Panc1 (cell line): ENCODE results near the gene MRC2. TPM values are rescaled to one million over a fixed set of nuclear protein-coding genes. Genes with fewer than 3 reads are reported as not detected.
A peak's percentile ranks its signal among the peaks of the same experiment; 100 is the strongest.
"Not testable (repeated sequence)": the region's sequence is repeated elsewhere in the genome, so short reads cannot be mapped to it uniquely, and the experiment has no call there.

Source experiments
- ATAC-seq: fragments of 200-7000 bp; cut with Tn5 transposase; 2 replicates; pipeline ENCODE4 v1.9.1; 2020; ENCODE audit warnings: mild to moderate bottlenecking, moderate library complexity
- BruUV-seq: library from RNA; stranded (reverse); fragments of 400-500 nt; replicated peaks from 2 replicates; lab custom pipeline; 2021; lab: Mats Ljungman, UMichigan
- CTCF ChIA-PET: fragments of 300-600 bp; sonication (Branson Sonifier 250); formaldehyde crosslinking; loops from one replicate; lab custom pipeline; 2022; ENCODE audit warnings: antibody characterized with exemption; lab: Charles Lee
- POLR2A ChIA-PET: fragments of 300-600 bp; sonication (Branson Sonifier 250); formaldehyde crosslinking; loops from one replicate; lab custom pipeline; 2022; ENCODE audit warnings: antibody characterized with exemption; lab: Charles Lee
- DNase-seq: peaks from one replicate; pipeline ENCODE4 v3.0.0-alpha.2; 2010; ENCODE audit warnings: low read depth, low spot score
- H3K27ac ChIP-seq: 2 replicates; pipeline ENCODE4 v1.5.1; 2011; ENCODE audit warnings: mild to moderate bottlenecking, low read length, inconsistent platforms
- H3K27me3 ChIP-seq: fragments of 200-500 bp; sonication (Bioruptor generic); 2 replicates; pipeline ENCODE4 v1.6.0; 2014; ENCODE audit warnings: low read length, inconsistent platforms; ENCODE audit not compliant: control insufficient read depth, insufficient read depth
- H3K36me3 ChIP-seq: fragments of 200-500 bp; sonication (Bioruptor generic); 2 replicates; pipeline ENCODE4 v1.5.1; 2014; ENCODE audit warnings: inconsistent platforms, mild to moderate bottlenecking, low read length, moderate library complexity; ENCODE audit not compliant: control insufficient read depth, insufficient read depth
- H3K4me1 ChIP-seq: 2 replicates; pipeline ENCODE4 v1.5.1; 2011; ENCODE audit warnings: inconsistent platforms, mild to moderate bottlenecking, low read length, moderate library complexity; ENCODE audit not compliant: control insufficient read depth, insufficient read depth
- H3K4me3 ChIP-seq, 2 experiments: 2 replicates each; pipeline ENCODE4 v1.5.1; 2011 to 2012; ENCODE audit warnings: low read depth in 2 of 2, low read length in 2 of 2, mild to moderate bottlenecking in 2 of 2, inconsistent platforms in 1 of 2, moderate library complexity in 1 of 2
- H3K9me3 ChIP-seq: fragments of 200-500 bp; sonication (Bioruptor generic); 2 replicates; pipeline ENCODE4 v1.5.1; 2014; ENCODE audit warnings: low read depth, mild to moderate bottlenecking, inconsistent platforms, low read length, moderate library complexity; ENCODE audit not compliant: control insufficient read depth, insufficient read depth
- REST ChIP-seq, 2 experiments: IDR thresholded peaks; 2 replicates each; pipeline ENCODE4 v1.6.1; 2011 to 2012; ENCODE audit warnings: low read depth in 2 of 2, control low read depth in 1 of 2, low read length in 1 of 2, mild to moderate bottlenecking in 1 of 2, moderate library complexity in 1 of 2; ENCODE audit not compliant: insufficient read depth in 1 of 2
- SIN3A ChIP-seq: IDR thresholded peaks from 2 replicates; pipeline ENCODE4 v1.6.1; 2012; ENCODE audit warnings: low read depth, mild to moderate bottlenecking, low read length, moderate library complexity, borderline replicate concordance; ENCODE audit not compliant: insufficient read depth
- in situ Hi-C: cut with HindIII; loops from 2 replicates; pipeline ENCODE4 v1.10.0; 2016; ENCODE audit warnings: low sequenced_read_pairs, low pct_unique_long_range_greater_than_20kb
- intact Hi-C: fragments of 100-400 bp; cut with micrococcal nuclease; formaldehyde crosslinking; loops from one replicate; pipeline ENCODE4 v1.10.0; 2022; ENCODE audit not compliant: unreplicated experiment
- total RNA-seq: library from RNA; stranded (reverse); gene quantifications from one replicate; pipeline ENCODE4 v1.2.1, GENCODE V29; 2021; ENCODE audit not compliant: unreplicated experiment

The MRC2 gene
- total RNA-seq, 1 experiment from 2014 or later: 120 TPM

GRCh38 chr17:62591333-62591732 is 36.1 kb upstream of the MRC2 start:
- TF ChIP-seq SIN3A: no peak
- Histone ChIP-seq H3K4me3 (no peak overlapping the region), H3K27ac (no peak overlapping the region), H3K4me1 (no peaks in the 10 kb centered on the region), H3K27me3 (no peaks in the 10 kb centered on the region), H3K36me3 (no peaks in the 10 kb centered on the region), H3K9me3 (no peaks in the 10 kb centered on the region)
- in situ Hi-C loops: no loop called here
- POLR2A ChIA-PET: no interaction called here
- intact Hi-C loops: no loop called here
- DNase-seq (no peak), ATAC-seq (no peak)
- CTCF ChIA-PET: no interaction called here
- no TSS peak for BruUV-seq

GRCh38 chr17:62591822-62592221 is 35.6 kb upstream of the MRC2 start:
- DNase-seq, BruUV-seq, POLR2A ChIA-PET, H3K4me3 ChIP-seq, H3K27me3 ChIP-seq, H3K36me3 ChIP-seq, ATAC-seq, CTCF ChIA-PET, H3K4me1 ChIP-seq, intact Hi-C loops, in situ Hi-C loops, H3K27ac ChIP-seq, H3K9me3 ChIP-seq: not testable (repeated sequence)

- no peaks in the 10 kb centered on the region for H3K4me1 ChIP-seq
- CTCF ChIA-PET: interaction anchor here (1.4 kb wide), 1 partner anchor 40 kb away, joined by 5 read pairs; no protein-coding TSS in a partner anchor
Observed at GRCh38 chr17:62592341-62593099, 35.0 kb upstream of the MRC2 start.

More at GRCh38 chr17:62592341-62593099, 35.0 kb upstream of the MRC2 start:
- no peak for DNase-seq
- POLR2A ChIA-PET: no interaction called here
- BruUV-seq: no TSS peak
- H3K27me3 ChIP-seq: no peaks in the 10 kb centered on the region
- H3K9me3 ChIP-seq: no peaks in the 10 kb centered on the region
- H3K27ac ChIP-seq: no peak overlapping the region
- H3K4me3 ChIP-seq: no peak overlapping the region
- TF ChIP-seq REST (IDR thresholded peaks at IDR 0.05; ENCODE audit: insufficient read depth in 1 of 2, low read depth in 2 of 2, low read length in 1 of 2): no peak
- peak; percentile 66 for ATAC-seq
- H3K36me3 ChIP-seq: no peaks in the 10 kb centered on the region; the same call in 1 of the 2 replicates
- intact Hi-C loops (no loop called here), in situ Hi-C loops (no loop called here)
